HEK293 (cell line): Measurements from ENCODE around the gene FAM120A.

Experiments used
- CTCF ChIA-PET: fragments of 350-600 bp; formaldehyde crosslinking; extraction: SDS; loops from one replicate; lab custom pipeline; 2021; ENCODE audit warnings: antibody characterized with exemption; lab: Yijun Ruan, JAX
- POLR2A ChIA-PET: fragments of 300-600 bp; formaldehyde crosslinking; extraction: SDS; loops from one replicate; lab custom pipeline; 2020; ENCODE audit warnings: antibody characterized with exemption, inconsistent platforms; lab: Yijun Ruan, JAX
- H3K27ac ChIP-seq: fragments of 200-500 bp; sonication (Bioruptor generic); 2 replicates; pipeline ENCODE4 v1.5.1; 2014; ENCODE audit warnings: low read depth, low read length, control low read depth, inconsistent platforms; ENCODE audit errors: extremely low read depth
- H3K36me3 ChIP-seq, 2 experiments: fragments of 200-500 bp in 1 of 2; sonication (Bioruptor generic) in 1 of 2; 1 replicate in 1 of 2; 2 replicates in 1 of 2; pipeline ENCODE4 v1.5.1; 2014 to 2017; ENCODE audit warnings: inconsistent platforms in 2 of 2, low read length in 2 of 2; ENCODE audit not compliant: control insufficient read depth in 2 of 2, insufficient read depth in 1 of 2
- H3K4me1 ChIP-seq: fragments of 200-500 bp; sonication (Bioruptor generic); 2 replicates; pipeline ENCODE4 v1.5.1; 2014; ENCODE audit warnings: mild to moderate bottlenecking, low read length, inconsistent platforms; ENCODE audit not compliant: control insufficient read depth, insufficient read depth
- H3K4me3 ChIP-seq: 2 replicates; pipeline ENCODE4 v1.5.1; 2011; ENCODE audit warnings: low read depth, mild to moderate bottlenecking, control low read depth, low read length, moderate library complexity
- H3K9me3 ChIP-seq: fragments of 200-500 bp; sonication (Bioruptor generic); 2 replicates; pipeline ENCODE4 v1.5.1; 2014; ENCODE audit warnings: low read depth, low read length, inconsistent platforms; ENCODE audit not compliant: control insufficient read depth, insufficient read depth
- KLF16 ChIP-seq: fragments of 450-650 bp; formaldehyde crosslinking; IDR thresholded peaks from 2 replicates; pipeline ENCODE4 v1.5.1; 2017; ENCODE audit warnings: missing biosample characterization, missing genetic modification characterization
- MYNN ChIP-seq: fragments of 450-650 bp; formaldehyde crosslinking; IDR thresholded peaks from 2 replicates; pipeline ENCODE4 v1.5.1; 2016; ENCODE audit warnings: missing biosample characterization, missing genetic modification characterization, borderline replicate concordance
- PRDM1 ChIP-seq: fragments of 450-650 bp; formaldehyde crosslinking; IDR thresholded peaks from 2 replicates; pipeline ENCODE4; 2016; ENCODE audit warnings: missing biosample characterization, missing genetic modification characterization
- TCF7L2 ChIP-seq: IDR thresholded peaks from 2 replicates; pipeline ENCODE4 v1.6.1; 2011; ENCODE audit warnings: low read depth, mild to moderate bottlenecking, inconsistent platforms, low read length, moderate library complexity, borderline replicate concordance
- ZBTB21 ChIP-seq: fragments of 450-650 bp; formaldehyde crosslinking; IDR thresholded peaks from 2 replicates; pipeline ENCODE4 v1.5.1; 2017; ENCODE audit warnings: missing biosample characterization, missing genetic modification characterization
- ZNF146 ChIP-seq: fragments of 450-650 bp; formaldehyde crosslinking; IDR thresholded peaks from 2 replicates; pipeline ENCODE4 v1.5.1; 2016; ENCODE audit warnings: missing biosample characterization, missing genetic modification characterization
- ZNF169 ChIP-seq: fragments of 450-650 bp; formaldehyde crosslinking; IDR thresholded peaks from 2 replicates; pipeline ENCODE4 v1.5.1; 2016; ENCODE audit warnings: missing biosample characterization, missing genetic modification characterization
- ZNF221 ChIP-seq: fragments of 450-650 bp; formaldehyde crosslinking; IDR thresholded peaks from 2 replicates; pipeline ENCODE4 v1.5.1; 2017; ENCODE audit warnings: missing biosample characterization, missing genetic modification characterization, borderline replicate concordance
- ZNF248 ChIP-seq: fragments of 450-650 bp; formaldehyde crosslinking; IDR thresholded peaks from 2 replicates; pipeline ENCODE4 v1.5.1; 2017; ENCODE audit warnings: missing biosample characterization, missing genetic modification characterization
- ZNF404 ChIP-seq: fragments of 450-650 bp; formaldehyde crosslinking; IDR thresholded peaks from 2 replicates; pipeline ENCODE4 v1.5.1; 2017; ENCODE audit warnings: missing biosample characterization, missing genetic modification characterization
- ZNF423 ChIP-seq: fragments of 450-650 bp; formaldehyde crosslinking; IDR thresholded peaks from 2 replicates; pipeline ENCODE4 v1.5.1; 2016; ENCODE audit warnings: missing biosample characterization, missing genetic modification characterization
- ZNF433 ChIP-seq: fragments of 450-650 bp; formaldehyde crosslinking; IDR thresholded peaks from 2 replicates; pipeline ENCODE4 v1.5.1; 2016; ENCODE audit warnings: missing biosample characterization, missing genetic modification characterization, low read depth
- ZNF48 ChIP-seq: fragments of 450-650 bp; formaldehyde crosslinking; IDR thresholded peaks from 2 replicates; pipeline ENCODE4 v1.5.1; 2016; ENCODE audit warnings: missing biosample characterization, missing genetic modification characterization
- ZNF514 ChIP-seq: fragments of 450-650 bp; formaldehyde crosslinking; IDR thresholded peaks from 2 replicates; pipeline ENCODE4 v1.5.1; 2016; ENCODE audit warnings: missing biosample characterization, missing genetic modification characterization
- ZNF530 ChIP-seq: fragments of 450-650 bp; formaldehyde crosslinking; IDR thresholded peaks from 2 replicates; pipeline ENCODE4 v1.5.1; 2016; ENCODE audit warnings: low read depth, missing biosample characterization, missing genetic modification characterization
- ZNF610 ChIP-seq: fragments of 450-650 bp; formaldehyde crosslinking; IDR thresholded peaks from 2 replicates; pipeline ENCODE4 v1.5.1; 2016; ENCODE audit warnings: missing biosample characterization, missing genetic modification characterization, borderline replicate concordance
- ZNF623 ChIP-seq: fragments of 450-650 bp; formaldehyde crosslinking; IDR thresholded peaks from 2 replicates; pipeline ENCODE4 v1.5.1; 2016; ENCODE audit warnings: missing biosample characterization, missing genetic modification characterization
- ZNF791 ChIP-seq: fragments of 450-650 bp; formaldehyde crosslinking; IDR thresholded peaks from 2 replicates; pipeline ENCODE4 v1.5.1; 2016; ENCODE audit warnings: missing biosample characterization, missing genetic modification characterization
- TF ChIP-seq, protein P1 (sequence below): fragments of 450-650 bp; formaldehyde crosslinking; IDR thresholded peaks from 2 replicates; pipeline ENCODE4 v1.5.1; 2017; ENCODE audit warnings: missing biosample characterization, missing genetic modification characterization
- TF ChIP-seq, protein P2 (sequence below): fragments of 450-650 bp; formaldehyde crosslinking; conservative IDR thresholded peaks from 2 replicates; pipeline ENCODE4 v1.5.1; 2016; ENCODE audit warnings: low read depth, missing biosample characterization, missing genetic modification characterization
- TF ChIP-seq, protein P3 (sequence below): fragments of 450-650 bp; formaldehyde crosslinking; IDR thresholded peaks from 2 replicates; pipeline ENCODE4 v1.5.1; 2016; ENCODE audit warnings: missing biosample characterization, missing genetic modification characterization
- TF ChIP-seq, protein P4 (sequence below): fragments of 450-650 bp; formaldehyde crosslinking; IDR thresholded peaks from 2 replicates; pipeline ENCODE4 v1.5.1; 2016; ENCODE audit warnings: missing biosample characterization, missing genetic modification characterization, borderline replicate concordance

FAM120A gene

DNA sequence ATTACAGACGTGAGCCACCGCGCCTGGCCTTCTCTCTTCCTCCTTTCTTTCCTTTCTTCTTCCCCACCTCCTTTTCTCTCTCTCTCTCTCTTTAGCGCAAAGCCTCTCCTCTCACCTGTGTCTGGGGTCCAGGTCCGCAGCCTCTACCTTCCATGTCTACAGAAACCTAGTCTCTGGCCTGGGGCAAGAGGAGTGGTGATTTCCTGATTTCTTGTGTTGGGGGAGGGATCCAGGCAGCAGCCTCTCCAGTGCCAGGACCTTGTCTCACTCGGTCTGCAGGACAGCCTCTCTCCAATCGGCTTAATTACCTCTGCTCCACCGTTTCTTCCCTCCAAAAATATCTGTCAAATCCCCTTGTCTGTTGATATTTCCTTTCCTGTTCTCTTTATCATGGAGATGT lies 16.1 kb upstream of the FAM120A start (continued):
- TF ChIP-seq, protein P1, sequence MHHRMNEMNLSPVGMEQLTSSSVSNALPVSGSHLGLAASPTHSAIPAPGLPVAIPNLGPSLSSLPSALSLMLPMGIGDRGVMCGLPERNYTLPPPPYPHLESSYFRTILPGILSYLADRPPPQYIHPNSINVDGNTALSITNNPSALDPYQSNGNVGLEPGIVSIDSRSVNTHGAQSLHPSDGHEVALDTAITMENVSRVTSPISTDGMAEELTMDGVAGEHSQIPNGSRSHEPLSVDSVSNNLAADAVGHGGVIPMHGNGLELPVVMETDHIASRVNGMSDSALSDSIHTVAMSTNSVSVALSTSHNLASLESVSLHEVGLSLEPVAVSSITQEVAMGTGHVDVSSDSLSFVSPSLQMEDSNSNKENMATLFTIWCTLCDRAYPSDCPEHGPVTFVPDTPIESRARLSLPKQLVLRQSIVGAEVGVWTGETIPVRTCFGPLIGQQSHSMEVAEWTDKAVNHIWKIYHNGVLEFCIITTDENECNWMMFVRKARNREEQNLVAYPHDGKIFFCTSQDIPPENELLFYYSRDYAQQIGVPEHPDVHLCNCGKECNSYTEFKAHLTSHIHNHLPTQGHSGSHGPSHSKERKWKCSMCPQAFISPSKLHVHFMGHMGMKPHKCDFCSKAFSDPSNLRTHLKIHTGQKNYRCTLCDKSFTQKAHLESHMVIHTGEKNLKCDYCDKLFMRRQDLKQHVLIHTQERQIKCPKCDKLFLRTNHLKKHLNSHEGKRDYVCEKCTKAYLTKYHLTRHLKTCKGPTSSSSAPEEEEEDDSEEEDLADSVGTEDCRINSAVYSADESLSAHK (tag by site-specific recombination) = no peak
- no peak for TF ChIP-seq ZNF623 (tag by site-specific recombination)

DNA sequence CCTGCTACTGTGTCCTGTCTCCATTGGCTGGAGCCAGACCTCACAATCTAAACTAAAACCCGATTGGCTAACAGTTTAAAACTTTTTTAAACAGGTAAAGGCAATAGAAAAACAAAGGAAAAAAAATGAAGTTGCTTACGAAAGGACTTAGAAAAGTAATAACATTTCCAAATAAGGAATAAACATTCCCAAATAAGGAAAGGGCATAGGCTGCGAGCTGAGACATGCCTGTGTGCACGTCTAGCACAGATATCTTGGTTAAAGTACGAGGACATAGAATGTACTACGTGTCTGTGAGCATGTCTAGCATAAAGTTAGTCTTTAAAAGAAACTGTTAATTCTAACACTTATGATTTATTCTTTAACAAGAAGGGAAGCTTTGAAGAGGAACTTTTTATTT lies 15.3 kb upstream of the FAM120A start:
- Histone ChIP-seq H3K4me3 (no peak overlapping the region), H3K36me3 (no peaks in the 10 kb centered on the region), H3K4me1 (no peaks in the 10 kb centered on the region), H3K27ac (no peak overlapping the region), H3K9me3 (no peaks in the 10 kb centered on the region)
- TF ChIP-seq ZNF404 (tag by site-specific recombination) (no peak), ZNF248 (tag by site-specific recombination) (no peak), ZNF221 (tag by site-specific recombination) (no peak), TCF7L2 (no peak), ZNF423 (tag by site-specific recombination) (no peak), ZNF433 (tag by site-specific recombination) (no peak), ZNF48 (no peak), ZNF169 (tag by site-specific recombination) (no peak), ZNF146 (tag by site-specific recombination) (no peak), ZNF791 (tag by site-specific recombination) (no peak)
- TF ChIP-seq, protein P2, sequence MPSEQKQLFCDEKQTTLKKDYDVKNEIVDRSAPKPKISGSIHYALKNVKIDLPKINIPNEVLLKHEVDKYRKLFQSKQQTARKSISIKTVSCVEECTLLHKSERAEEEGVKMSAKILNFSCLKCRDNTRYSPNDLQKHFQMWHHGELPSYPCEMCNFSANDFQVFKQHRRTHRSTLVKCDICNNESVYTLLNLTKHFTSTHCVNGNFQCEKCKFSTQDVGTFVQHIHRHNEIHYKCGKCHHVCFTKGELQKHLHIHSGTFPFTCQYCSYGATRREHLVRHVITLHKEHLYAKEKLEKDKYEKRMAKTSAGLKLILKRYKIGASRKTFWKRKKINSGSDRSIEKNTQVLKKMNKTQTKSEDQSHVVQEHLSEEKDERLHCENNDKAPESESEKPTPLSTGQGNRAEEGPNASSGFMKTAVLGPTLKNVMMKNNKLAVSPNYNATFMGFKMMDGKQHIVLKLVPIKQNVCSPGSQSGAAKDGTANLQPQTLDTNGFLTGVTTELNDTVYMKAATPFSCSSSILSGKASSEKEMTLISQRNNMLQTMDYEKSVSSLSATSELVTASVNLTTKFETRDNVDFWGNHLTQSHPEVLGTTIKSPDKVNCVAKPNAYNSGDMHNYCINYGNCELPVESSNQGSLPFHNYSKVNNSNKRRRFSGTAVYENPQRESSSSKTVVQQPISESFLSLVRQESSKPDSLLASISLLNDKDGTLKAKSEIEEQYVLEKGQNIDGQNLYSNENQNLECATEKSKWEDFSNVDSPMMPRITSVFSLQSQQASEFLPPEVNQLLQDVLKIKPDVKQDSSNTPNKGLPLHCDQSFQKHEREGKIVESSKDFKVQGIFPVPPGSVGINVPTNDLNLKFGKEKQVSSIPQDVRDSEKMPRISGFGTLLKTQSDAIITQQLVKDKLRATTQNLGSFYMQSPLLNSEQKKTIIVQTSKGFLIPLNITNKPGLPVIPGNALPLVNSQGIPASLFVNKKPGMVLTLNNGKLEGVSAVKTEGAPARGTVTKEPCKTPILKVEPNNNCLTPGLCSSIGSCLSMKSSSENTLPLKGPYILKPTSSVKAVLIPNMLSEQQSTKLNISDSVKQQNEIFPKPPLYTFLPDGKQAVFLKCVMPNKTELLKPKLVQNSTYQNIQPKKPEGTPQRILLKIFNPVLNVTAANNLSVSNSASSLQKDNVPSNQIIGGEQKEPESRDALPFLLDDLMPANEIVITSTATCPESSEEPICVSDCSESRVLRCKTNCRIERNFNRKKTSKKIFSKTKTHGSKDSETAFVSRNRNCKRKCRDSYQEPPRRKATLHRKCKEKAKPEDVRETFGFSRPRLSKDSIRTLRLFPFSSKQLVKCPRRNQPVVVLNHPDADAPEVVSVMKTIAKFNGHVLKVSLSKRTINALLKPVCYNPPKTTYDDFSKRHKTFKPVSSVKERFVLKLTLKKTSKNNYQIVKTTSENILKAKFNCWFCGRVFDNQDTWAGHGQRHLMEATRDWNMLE (tag by site-specific recombination) = no peak
- ChIA-PET CTCF (interaction anchor here (1.0 kb wide), 1 partner anchor 17 kb away, joined by 3 read pairs; the partner anchor contains the start of gene FAM120AOS), POLR2A (interaction anchor here (1.1 kb wide), 1 partner anchor 11 kb away, joined by 3 read pairs; no protein-coding TSS in a partner anchor)

DNA sequence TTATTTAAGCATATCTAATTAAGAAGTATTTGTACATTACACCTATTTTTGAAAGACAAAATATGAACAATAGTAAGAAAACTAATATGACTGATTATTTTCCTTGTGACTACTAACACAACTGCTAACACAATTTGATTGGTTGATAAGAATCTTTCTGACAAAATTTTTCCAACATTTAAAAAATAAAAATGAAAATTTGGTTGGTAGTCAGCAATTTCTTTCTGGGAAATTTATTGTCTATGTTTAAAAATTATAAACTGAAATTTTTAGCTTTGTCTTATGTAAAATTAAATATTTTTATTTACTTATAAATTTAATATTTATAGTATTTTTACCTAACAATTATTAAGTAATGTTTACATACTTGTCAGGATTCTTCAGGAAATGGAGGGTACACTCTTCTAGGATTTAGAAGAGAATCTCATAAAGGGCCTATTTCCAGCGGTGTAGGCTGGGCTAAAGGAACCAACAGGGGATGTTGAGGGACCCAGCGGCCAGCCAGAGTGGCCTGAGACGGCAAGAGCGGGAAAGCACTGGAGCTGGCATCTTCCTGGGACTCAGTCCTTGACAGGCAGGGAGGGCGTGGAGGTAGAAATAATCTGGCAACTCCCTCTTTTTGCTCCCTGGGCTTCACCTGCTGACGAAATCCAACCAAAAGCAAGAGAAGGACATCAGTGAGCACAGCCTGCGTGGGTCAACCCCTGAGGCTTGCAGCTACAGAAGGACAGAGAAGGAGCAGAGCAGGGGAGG lies 14.7 kb upstream of the FAM120A start:
- Histone ChIP-seq H3K27ac (no peak overlapping the region), H3K4me1 (no peaks in the 10 kb centered on the region), H3K36me3 (no peaks in the 10 kb centered on the region), H3K4me3 (no peak overlapping the region), H3K9me3 (no peaks in the 10 kb centered on the region)
- CTCF ChIA-PET = interaction anchor here (0.5 to 1.0 kb wide), 3 partner anchors 17 to 134 kb away, joined by 3 read pairs; partner anchors contain the start of gene FAM120AOS
- POLR2A ChIA-PET = interaction anchor here (1.1 kb wide), 1 partner anchor 11 kb away, joined by 3 read pairs; no protein-coding TSS in a partner anchor
- TF ChIP-seq ZBTB21 (tag by site-specific recombination) = no peak
- TF ChIP-seq, protein P3, sequence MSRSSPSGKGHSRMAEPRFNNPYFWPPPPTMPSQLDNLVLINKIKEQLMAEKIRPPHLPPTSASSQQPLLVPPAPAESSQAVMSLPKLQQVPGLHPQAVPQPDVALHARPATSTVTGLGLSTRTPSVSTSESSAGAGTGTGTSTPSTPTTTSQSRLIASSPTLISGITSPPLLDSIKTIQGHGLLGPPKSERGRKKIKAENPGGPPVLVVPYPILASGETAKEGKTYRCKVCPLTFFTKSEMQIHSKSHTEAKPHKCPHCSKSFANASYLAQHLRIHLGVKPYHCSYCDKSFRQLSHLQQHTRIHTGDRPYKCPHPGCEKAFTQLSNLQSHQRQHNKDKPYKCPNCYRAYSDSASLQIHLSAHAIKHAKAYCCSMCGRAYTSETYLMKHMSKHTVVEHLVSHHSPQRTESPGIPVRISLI (tag by site-specific recombination) = no peak
- TF ChIP-seq KLF16 (tag by site-specific recombination) = no peak
- TF ChIP-seq, protein P4, sequence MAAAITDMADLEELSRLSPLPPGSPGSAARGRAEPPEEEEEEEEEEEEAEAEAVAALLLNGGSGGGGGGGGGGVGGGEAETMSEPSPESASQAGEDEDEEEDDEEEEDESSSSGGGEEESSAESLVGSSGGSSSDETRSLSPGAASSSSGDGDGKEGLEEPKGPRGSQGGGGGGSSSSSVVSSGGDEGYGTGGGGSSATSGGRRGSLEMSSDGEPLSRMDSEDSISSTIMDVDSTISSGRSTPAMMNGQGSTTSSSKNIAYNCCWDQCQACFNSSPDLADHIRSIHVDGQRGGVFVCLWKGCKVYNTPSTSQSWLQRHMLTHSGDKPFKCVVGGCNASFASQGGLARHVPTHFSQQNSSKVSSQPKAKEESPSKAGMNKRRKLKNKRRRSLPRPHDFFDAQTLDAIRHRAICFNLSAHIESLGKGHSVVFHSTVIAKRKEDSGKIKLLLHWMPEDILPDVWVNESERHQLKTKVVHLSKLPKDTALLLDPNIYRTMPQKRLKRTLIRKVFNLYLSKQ (tag by site-specific recombination) = no peak
- no peak for TF ChIP-seq ZNF530 (tag by site-specific recombination)
- TF ChIP-seq MYNN = no peak
- TF ChIP-seq ZNF610 (tag by site-specific recombination) = no peak
- no peak for TF ChIP-seq PRDM1 (tag by site-specific recombination)
- no peak for TF ChIP-seq ZNF514 (tag by site-specific recombination)
